ENCODE data around the gene LRP1B. TPM values are rescaled to one million over a fixed set of nuclear protein-coding genes. Genes with fewer than 3 reads are reported as not detected.

The LRP1B gene
- total and polyA plus RNA-seq, 2 donors (not counting 1 experiment from before 2014, with no cell fraction given): not detected

DNA sequence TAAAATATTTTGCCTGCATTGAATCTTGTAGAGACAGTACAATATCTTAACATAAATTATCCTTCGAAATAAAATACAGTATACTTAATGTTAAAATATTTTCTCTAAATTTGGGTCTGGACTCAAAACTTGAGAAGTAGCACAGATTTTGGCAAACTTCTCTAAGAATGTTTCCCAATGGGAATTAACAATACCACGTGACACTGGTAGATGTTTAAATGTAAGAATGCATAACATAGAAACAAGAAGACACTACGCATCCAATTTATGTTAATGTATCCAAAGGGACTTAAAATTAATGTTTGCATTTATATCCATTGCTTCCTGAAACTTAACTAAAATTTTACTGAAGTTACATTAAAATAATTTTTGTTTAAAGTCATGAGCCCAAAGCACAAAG, 1460.9 kb downstream of the LRP1B start:
- no peaks in the 10 kb centered on the region for H3K4me1 ChIP-seq (ENCODE audit: control insufficient read depth in 2 of 2, insufficient read depth in 2 of 2, low read length in 2 of 2)
- no peaks in the 10 kb centered on the region for H3K9me3 ChIP-seq (ENCODE audit: control extremely low read depth in 1 of 3, control insufficient read depth in 2 of 3, insufficient read depth in 1 of 3, low read length in 2 of 3)
- no peaks in the 10 kb centered on the region for H4K20me1 ChIP-seq (ENCODE audit: control insufficient read depth, insufficient read depth, low read length, poor library complexity, severe bottlenecking)
- intact Hi-C loops (cut with micrococcal nuclease): no loop called here
- ATAC-seq (ENCODE audit: low read depth): no peak
- no CpG with 5 or more reads among the region's 3 CpGs for WGBS (ENCODE audit: insufficient coverage)
- no peak for TF ChIP-seq EZH2 (IDR thresholded peaks at IDR 0.05; ENCODE audit: borderline replicate concordance, insufficient read depth, low read depth, low read length, poor library complexity, severe bottlenecking)
- TF ChIP-seq, protein P1, sequence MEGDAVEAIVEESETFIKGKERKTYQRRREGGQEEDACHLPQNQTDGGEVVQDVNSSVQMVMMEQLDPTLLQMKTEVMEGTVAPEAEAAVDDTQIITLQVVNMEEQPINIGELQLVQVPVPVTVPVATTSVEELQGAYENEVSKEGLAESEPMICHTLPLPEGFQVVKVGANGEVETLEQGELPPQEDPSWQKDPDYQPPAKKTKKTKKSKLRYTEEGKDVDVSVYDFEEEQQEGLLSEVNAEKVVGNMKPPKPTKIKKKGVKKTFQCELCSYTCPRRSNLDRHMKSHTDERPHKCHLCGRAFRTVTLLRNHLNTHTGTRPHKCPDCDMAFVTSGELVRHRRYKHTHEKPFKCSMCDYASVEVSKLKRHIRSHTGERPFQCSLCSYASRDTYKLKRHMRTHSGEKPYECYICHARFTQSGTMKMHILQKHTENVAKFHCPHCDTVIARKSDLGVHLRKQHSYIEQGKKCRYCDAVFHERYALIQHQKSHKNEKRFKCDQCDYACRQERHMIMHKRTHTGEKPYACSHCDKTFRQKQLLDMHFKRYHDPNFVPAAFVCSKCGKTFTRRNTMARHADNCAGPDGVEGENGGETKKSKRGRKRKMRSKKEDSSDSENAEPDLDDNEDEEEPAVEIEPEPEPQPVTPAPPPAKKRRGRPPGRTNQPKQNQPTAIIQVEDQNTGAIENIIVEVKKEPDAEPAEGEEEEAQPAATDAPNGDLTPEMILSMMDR (IDR thresholded peaks at IDR 0.05): no peak
- H3K27me3 Mint-ChIP-seq: no peaks in the 10 kb centered on the region
- no peaks in the 10 kb centered on the region for H3K79me2 ChIP-seq (ENCODE audit: control insufficient read depth, insufficient read depth, low read length)
- no peaks in the 10 kb centered on the region for H3K27me3 ChIP-seq (replicated peaks in 1 of 4; ENCODE audit: control extremely low read depth in 1 of 4, control insufficient read depth in 3 of 4, insufficient read depth in 4 of 4, low read length in 3 of 4)
- H3K4me2 ChIP-seq (replicated peaks; ENCODE audit: low read depth, low read length, poor library complexity, severe bottlenecking): no peak overlapping the region
- no peaks in the 10 kb centered on the region for H3K4me1 Mint-ChIP-seq
- H3K27ac Mint-ChIP-seq: no peak overlapping the region
- no peak overlapping the region for H2AFZ ChIP-seq (ENCODE audit: insufficient read depth, low read depth, low read length, poor library complexity, severe bottlenecking)
- CTCF ChIA-PET: no interaction called here
- DNase-seq: no peak
- no peak overlapping the region for H3K27ac ChIP-seq (ENCODE audit: low read length in 2 of 2)
- no peak overlapping the region for H3K9ac ChIP-seq (ENCODE audit: low read length)
- POLR2A ChIA-PET: no interaction called here
- no peak overlapping the region for H3K4me3 Mint-ChIP-seq
- peaks cover 5% of the 10 kb centered on the region for H3K9me3 Mint-ChIP-seq (ENCODE audit: insufficient read depth)
- no peaks in the 10 kb centered on the region for H3K36me3 ChIP-seq (replicated peaks in 1 of 2; ENCODE audit: control extremely low read depth in 1 of 2, control insufficient read depth in 1 of 2, extremely low read depth in 1 of 2, insufficient read depth in 2 of 2, low read length in 1 of 2)
- H3K4me3 ChIP-seq (ENCODE audit: control extremely low read depth in 1 of 5, extremely low read depth in 1 of 5, insufficient read depth in 1 of 5, low read depth in 2 of 5, low read length in 4 of 5): no peak overlapping the region

DNA sequence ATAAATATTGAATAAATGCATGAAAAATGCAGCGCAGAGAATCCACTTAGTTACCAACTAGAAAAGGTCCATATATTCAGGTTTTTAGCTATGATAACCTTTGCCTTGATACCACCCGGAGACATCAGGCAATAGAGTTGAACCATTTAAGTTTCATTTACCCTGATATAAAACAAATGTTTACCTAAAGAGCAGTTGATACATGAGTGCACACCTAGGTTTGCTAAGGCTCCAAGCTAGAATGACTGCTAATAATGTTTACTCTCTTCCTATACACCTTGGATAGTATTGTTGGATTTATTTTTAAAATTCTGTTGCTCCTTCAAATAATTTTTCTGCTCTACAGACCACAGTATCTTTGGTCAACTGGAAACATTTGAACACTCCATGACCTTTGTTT, 1463.6 kb downstream of the LRP1B start:
- DNase-seq: no peak
- Mint-ChIP-seq H3K4me3 (no peak overlapping the region), H3K4me1 (no peaks in the 10 kb centered on the region), H3K9me3 (ENCODE audit: insufficient read depth) (peaks cover 5% of the 10 kb centered on the region), H3K27ac (no peak overlapping the region), H3K27me3 (no peaks in the 10 kb centered on the region)
- CTCF ChIA-PET: no interaction called here
- Histone ChIP-seq H3K36me3 (replicated peaks in 1 of 2; ENCODE audit: control extremely low read depth in 1 of 2, control insufficient read depth in 1 of 2, extremely low read depth in 1 of 2, insufficient read depth in 2 of 2, low read length in 1 of 2) (no peaks in the 10 kb centered on the region), H3K4me3 (ENCODE audit: control extremely low read depth in 1 of 5, extremely low read depth in 1 of 5, insufficient read depth in 1 of 5, low read depth in 2 of 5, low read length in 4 of 5) (no peak overlapping the region), H3K4me1 (ENCODE audit: control insufficient read depth in 2 of 2, insufficient read depth in 2 of 2, low read length in 2 of 2) (no peaks in the 10 kb centered on the region), H3K27ac (ENCODE audit: low read length in 2 of 2) (no peak overlapping the region), H2AFZ (ENCODE audit: insufficient read depth, low read depth, low read length, poor library complexity, severe bottlenecking) (no peak overlapping the region), H3K4me2 (replicated peaks; ENCODE audit: low read depth, low read length, poor library complexity, severe bottlenecking) (no peak overlapping the region), H3K9ac (ENCODE audit: low read length) (no peak overlapping the region), H3K79me2 (ENCODE audit: control insufficient read depth, insufficient read depth, low read length) (no peaks in the 10 kb centered on the region), H4K20me1 (ENCODE audit: control insufficient read depth, insufficient read depth, low read length, poor library complexity, severe bottlenecking) (no peaks in the 10 kb centered on the region), H3K9me3 (ENCODE audit: control extremely low read depth in 1 of 3, control insufficient read depth in 2 of 3, insufficient read depth in 1 of 3, low read length in 2 of 3) (no peaks in the 10 kb centered on the region), H3K27me3 (replicated peaks in 1 of 4; ENCODE audit: control extremely low read depth in 1 of 4, control insufficient read depth in 3 of 4, insufficient read depth in 4 of 4, low read length in 3 of 4) (no peaks in the 10 kb centered on the region)
- no peak for ATAC-seq (ENCODE audit: low read depth)
- no peak for TF ChIP-seq EZH2 (IDR thresholded peaks at IDR 0.05; ENCODE audit: borderline replicate concordance, insufficient read depth, low read depth, low read length, poor library complexity, severe bottlenecking)
- TF ChIP-seq, protein P1 (IDR thresholded peaks at IDR 0.05): no peak
- intact Hi-C loops (cut with micrococcal nuclease): no loop called here
- no CpG with 5 or more reads among the region's 2 CpGs for WGBS (ENCODE audit: insufficient coverage)
- POLR2A ChIA-PET: no interaction called here
